Stimulated activated CD4-positive, alpha-beta T cell treated with anti-CD3 and anti-CD28 coated beads, Interleukin-12 subunit alpha, Interleukin-12 subunit beta, amount 100 ng/mL, for 48 hours (primary cell): ENCODE data around the gene CYP20A1.

Source experiments
- DNase-seq, 3 donors: peaks; one replicate each; pipeline ENCODE4 v3.0.0-alpha.2; 2020; ENCODE audit warnings: low read depth in 2 of 3, low spot score in 1 of 3

Gene CYP20A1

DNA sequence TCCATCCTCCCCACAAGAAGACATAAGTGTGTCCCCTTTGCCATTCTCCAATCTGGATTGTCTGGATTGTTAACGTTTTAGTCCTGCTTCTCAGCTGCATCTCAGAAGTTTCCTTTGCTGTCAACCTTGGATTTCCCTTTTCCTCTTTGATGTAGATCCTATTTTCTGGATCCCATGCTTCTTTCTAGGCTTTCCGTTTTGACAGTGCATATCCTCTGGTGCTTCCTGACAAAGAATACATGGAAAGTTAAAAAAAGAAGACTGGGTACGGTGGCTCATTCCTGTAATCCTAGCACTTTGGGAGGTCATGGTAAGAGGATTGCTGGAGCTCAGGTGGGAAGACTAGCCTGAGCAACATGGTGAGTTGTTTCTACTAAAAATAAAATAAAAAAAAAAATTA, 116.1 kb downstream of the CYP20A1 start:
- no peak for DNase-seq
